D341Med (cell line): ENCODE data around the gene GLIS1.

Experiments
- DNase-seq: peaks from one replicate; pipeline ENCODE4 v3.0.0; 2012; ENCODE audit warnings: low spot score

The GLIS1 gene

DNA sequence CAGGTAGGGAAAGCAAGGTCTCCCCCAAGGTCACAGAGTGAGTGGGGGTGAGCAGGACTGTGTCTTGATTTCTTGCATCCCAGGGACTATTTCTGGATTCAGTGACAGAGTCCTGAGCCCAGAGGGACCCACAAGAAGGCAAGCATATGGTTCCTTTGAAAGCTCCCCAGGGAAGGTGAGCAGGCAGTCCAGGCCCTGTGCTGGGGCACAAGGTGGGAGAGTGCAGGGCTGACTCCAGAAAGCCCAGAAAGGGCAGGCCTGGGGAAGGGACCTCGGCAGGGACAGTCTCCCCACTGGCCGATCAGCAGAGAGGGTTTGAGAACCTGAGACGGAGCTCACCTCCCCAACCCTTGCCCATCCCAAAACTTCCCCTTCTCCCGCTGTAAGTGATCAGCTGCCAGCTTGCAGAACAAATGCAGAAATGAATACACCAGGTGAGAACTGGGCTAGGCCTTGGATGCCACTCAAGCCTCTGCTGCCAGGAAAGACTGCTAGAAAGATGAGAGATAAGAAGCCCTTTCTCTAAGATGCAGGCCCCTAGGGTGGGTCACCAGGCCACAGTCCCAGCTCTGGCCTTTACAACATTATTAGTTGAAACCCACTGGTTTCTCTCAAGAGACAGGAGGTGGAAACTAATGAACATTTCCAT is 121.0 kb downstream of the GLIS1 start:
- DNase-seq: peak; percentile 6

DNA sequence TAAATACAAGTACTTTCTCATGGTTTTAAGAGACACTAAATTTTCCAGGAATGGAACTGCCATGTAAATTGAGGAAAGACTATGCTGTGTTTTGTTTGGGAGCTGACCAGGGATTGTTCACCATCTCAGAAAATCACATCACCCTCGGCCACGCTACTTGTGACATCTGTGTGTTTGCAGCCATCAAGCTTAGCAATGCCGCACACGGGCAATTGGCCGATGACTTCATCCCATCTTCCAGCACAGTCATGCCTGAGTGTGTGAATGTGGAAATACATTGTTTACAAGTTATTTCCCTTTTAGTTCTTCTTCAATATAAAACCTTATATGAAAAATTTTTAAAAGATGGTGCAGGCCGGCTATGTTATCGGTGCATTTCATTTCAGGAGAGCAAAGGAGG is 121.6 kb downstream of the GLIS1 start:
- no peak for DNase-seq

DNA sequence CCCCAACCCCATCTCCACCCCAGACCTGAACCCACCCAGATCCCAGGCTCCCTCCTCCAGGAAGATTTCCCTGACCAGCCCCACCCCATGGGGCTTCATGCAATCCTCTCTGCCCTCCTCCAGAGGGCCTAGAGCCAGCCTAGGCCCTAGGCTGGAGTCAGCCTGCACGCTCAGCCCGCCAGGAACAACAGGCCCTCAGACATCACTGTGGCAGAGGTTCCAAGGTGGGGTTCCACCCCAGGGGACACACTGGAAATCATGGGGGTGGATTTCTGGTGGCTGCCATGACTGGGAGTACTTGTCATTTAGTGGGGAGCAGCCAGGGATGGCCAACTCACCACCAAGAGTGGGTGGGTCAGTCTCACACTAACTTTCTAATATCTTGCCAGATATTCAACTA is 122.0 kb downstream of the GLIS1 start:
- DNase-seq: peak; percentile 19

DNA sequence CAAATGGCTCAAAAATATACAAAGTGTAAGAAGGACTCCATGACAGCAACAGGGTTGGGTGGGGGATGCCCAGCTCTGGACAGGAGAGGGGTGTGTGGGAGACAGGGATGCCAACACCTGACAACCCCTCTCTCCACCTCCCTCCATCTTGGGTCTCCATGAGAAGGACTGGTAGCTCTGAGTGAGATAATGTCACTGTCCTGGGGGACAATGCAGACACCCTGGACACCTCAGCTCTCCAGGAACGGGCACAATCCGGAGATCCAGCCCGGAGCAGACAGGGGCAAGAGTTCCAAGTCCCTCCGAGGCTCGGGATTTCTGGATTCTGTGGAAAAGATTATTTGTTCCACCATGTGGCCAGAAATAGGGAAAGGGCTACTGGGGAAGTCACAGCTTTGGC is 122.5 kb downstream of the GLIS1 start:
- no peak for DNase-seq

DNA sequence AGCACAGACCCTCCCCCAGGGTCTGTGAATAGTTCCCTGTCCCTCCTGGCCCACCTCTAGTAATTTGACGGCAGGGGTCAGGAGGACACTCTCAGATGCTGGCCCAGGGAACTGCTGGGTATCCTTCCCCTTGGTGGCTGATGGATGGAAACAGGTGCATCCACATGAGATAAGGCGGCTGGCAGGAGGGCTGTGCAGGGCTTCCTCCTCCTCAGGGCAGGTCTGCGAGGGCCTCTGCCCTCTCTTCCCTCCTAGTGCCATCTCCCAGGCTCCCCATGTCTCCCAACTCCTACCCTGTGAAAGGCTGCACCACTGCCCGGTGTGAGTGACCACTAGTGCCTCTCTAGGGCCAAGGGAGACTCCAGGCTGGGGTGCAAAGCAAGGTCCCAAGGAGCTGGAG is 123.9 kb downstream of the GLIS1 start:
- peak; percentile 5 for DNase-seq

DNA sequence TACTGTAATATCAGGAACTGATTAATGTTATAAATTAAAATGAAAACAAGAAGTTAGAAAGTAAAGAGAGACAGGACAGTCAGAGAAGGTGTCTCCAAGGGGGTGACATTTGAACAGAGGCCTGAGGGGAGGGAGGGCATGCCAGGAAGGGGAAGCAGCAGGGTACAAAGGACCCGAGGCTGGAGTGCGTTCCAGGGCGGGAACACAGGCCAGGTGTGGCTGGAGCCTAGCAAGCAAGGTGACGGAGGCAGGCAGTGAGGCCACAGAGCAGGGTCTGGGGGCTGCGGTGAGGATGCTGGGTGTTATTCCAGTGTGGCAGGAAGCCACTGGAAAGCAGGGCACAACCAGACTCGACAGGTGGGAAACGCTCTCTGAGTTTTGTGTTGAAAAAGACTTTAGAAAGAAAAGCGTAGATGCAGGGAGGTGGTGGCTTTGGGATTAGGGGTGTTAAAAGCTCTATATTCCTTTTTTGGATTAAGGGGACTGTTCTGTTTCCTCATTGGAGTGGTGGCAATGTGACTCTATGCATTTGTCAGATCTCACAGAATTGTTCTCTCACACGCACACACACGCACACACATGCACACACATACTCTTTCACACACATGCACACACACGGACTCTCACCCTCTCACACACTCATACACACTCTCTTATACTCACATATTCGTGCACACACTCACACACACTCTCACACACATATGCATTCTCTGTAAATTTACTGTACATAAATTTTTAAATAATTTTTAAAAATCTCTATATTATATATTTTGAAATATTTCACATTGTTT is 124.5 kb downstream of the GLIS1 start:
- DNase-seq: peak; percentile 10

DNA sequence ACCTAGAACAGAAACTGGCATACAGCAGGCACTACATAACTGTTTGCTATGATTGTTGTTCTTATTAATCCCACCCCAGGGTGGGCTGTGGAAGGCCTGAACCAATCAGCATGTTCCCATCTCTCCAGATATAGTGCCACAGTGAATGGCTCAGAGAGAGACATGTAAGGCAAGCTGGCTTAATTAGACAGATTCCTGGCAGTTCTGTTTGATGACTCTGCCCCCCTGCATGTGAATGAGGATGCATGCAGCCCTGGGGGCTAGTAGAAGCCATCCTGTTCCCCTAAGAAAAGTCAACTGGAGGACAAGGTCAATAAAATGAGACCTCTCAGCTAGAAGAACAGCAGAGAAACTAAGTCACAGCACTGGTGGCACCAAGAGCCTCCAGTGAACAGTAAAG is 130.3 kb downstream of the GLIS1 start:
- DNase-seq: no peak

DNA sequence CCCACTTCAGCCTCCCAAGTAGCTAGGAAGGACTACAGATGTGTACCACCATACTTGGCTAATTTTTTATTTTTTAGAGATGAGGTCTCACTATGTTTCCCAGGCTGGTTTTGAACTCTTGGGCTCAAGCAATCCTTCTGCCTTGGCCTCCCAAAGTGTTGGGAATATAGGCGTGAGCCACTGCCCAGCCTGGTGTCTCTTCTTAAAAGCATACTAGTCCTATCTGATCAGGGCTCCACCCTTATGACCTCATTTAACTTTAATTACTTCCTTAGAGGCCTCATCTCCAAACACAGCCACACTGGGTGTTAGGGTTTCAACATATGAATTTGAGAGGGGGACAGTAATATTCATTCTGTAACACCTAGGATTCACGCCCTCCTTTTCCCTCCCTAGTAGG is 130.9 kb downstream of the GLIS1 start:
- no peak for DNase-seq

DNA sequence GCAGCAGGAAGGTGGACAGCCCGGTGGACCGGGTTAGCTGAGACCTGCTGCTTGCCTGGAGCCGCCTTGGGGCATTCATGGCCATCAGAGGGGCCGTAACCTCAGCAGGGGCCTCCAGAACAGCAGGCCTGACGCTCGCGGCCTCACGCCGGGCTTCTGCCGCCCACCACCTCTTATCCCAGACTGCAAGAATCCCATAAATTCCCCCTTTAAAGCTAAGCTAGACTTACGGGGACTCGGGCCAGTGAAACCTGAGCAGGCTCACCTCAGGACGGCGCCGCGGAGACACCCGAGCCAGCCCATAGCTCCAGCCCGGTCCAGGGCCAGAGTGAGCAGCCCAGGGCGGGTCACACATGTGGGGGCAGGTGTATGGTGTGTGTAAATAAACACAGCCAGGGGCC is 132.3 kb downstream of the GLIS1 start:
- DNase-seq: no peak

DNA sequence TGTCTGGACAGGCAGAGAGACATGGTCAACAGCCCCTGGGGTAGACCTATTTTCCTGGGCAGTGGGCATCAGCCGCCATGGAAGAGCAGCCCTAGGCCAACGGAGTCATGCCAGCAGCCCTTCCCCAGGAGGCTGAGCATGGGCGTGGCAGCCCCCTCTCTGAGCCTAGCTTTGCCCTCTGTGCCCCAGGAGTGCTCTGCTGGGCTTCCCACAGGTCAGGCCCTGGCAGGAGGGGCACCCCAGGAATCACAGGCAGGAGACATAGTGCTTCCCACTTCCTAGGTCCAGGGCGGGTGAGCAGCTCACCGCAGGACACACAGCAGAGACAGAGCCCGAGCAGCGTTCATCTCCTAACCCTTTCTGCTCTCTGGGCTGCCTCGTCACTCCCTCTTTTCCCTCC is 132.8 kb downstream of the GLIS1 start:
- no peak for DNase-seq

DNA sequence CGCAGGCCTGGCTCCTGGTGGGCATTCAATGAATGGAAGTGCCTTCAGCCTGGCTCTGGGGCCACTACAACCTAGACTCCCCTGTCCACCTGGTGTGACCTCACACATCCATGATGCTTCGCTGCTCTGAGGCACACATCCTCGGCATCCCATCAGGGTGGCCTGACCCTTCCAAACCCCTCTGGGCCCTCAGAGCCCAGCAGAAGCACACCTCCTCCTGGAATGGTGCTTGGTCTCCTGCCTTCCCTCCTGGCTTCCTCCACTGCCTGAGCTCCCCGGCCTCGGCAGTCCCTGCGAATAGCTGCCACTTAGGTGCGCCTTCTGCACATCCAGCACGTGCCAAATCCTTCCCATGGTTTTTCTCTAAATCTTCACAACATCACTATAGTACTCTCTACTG is 133.8 kb downstream of the GLIS1 start:
- no peak for DNase-seq

DNA sequence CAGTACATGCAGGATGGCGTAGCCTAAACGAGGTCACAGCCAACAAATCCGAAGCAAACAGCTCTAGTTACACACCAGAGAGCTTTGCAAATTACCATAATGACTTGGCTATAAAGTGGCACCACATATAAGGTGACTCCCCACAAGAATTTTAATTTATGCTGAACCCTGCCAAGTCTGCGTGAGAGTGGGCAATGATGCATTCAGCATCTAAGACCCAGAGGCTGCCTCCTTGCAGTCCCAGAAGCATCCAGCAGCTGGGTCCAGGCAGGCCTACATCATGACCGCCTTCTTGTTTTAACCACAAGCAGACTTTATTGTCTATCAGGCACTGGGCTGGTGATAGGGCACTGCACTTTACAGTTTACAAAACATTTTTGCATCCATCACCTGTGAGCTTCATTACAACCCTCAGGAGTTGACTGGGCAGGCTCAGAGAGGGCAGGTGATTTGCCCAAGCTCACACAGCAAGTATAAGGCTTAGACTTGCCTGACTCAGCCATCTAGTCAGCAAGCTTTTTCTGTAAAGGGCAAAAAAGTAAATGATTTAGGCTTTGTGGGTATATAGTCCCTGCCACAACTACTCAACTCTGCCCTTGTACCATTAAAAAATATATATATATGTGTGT is 134.6 kb downstream of the GLIS1 start:
- no peak for DNase-seq

DNA sequence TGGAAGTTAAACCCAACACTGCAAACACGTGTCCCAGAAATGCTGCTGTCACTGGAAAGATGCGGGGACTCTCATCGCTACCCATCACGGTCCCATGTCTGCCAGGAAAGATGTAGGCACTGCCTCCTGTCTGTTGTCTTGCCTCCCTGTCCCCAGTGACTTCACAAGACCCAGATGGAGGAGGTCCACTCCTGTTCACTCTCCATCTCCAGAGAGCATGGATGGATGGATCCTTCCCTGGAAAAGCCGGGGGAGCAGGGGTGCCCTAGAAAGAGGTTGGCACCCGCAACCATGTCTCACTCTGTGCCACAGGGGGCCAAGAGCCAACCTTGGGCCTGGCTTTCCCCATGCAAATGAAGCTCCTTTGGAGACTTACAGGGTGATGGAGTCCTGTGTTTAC is 135.5 kb downstream of the GLIS1 start:
- no peak for DNase-seq

DNA sequence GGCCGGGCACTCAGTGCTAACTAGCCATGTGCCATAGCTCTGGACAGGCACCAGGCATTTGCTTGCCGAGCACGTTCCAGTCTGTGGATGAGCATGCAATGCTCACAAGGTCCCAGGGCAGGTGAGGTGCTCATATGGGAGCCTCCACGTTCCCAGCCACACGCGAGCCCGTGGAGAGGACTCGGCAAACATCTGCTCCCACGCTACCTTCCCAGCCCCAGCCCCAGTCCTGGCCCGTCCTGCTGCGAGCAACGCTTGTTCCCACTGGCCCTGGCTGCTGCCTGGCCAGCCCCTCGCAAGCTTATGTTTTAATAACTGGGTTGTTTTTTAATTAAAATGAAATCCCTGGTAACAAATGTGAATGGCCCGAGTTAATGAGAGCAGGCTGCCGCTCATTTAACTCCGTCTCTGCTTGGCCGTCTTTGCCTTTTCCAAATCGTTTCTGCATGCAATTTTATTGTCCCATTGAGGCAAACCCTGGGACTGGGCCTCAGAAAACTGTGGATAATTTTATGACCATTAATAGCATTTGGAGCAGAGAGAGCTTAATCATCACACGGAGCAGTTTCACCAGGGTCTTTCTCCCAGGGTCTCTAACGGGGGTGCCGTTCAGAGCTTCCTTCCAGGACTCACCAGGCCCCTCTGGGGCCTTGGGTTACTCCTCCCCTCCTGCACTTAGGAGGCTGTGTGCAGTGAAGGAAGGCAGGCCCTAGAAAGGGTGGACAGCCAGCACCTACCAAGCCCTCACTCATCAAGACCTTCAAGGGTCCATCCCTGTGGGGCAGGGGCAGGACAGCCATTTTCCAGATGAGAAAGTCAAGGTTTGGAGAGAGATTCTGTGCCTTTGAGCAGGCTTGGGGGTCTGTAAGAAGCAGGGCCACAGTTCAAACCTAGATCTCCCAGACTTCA is 136.8 kb downstream of the GLIS1 start:
- no peak for DNase-seq

DNA sequence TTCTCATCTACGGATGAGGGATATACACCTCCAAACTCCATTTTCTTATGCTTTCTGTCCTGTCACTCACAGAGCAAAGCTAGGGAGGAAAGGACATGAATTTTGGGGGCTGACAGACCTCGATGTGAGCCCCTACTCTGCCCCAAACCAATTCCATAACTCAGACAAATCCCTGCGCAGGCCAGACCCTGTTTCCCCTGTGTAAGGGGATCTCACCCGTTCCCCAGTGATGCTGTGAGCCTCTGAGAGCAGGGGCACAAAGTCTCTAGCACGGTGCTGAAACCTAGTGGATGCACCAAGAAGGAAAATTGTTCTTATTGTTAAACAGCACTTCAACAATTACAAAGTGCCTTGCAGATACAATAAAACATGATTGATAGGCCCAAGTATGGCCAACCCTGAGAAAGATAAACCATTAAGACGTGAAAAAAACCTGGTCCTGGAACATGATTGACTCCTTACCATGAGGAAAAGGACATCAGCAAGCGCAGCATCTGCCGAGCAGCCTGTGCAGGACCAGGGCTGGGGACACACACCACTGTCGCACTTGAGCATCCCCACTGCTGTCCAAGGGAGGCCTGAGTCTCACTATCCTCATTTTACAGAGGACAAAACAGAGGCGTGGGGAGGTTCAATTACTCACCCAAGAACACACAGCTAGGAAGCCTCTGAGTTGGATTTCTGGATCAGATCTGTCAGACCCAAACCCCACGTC is 137.8 kb downstream of the GLIS1 start:
- DNase-seq: no peak

DNA sequence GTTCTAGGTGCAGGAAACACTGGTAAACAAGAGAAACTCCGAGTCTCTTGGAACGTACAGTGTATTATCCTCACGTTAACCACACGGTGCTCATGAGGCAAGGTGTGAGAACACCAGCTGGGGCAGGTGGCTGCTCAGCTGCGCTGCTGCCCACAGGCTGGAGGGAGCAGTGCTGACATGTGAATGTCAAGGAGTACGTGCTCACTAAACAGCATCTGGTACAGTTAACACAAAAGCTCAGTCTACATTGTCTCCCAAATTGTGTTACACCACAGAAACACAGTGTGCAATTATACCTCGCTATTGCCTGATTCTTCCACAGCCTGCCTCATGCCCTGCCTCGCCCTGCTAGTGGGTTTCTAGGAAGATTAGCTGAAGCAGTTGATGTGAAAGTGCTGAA is 138.4 kb downstream of the GLIS1 start:
- no peak for DNase-seq

DNA sequence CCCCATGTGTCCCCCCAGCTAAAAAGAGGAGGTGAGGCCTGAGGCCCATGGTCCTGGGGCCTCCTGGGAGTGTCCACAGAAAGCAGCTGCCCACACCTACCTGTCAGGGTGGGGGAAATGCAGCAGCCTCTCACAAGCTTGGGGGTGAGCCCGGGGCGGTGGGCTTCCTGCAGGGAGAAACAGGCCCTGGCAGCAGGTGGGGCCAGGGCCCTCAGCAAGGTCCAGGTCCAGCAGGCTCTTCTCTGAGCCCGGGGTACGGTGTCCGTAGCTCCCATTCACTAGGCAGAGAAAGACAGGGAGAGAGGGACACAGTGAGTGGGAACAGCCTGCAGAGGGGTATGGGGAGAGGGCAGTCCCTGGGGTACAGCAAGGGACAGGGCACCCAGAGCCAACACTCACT is 139.0 kb downstream of the GLIS1 start:
- no peak for DNase-seq

DNA sequence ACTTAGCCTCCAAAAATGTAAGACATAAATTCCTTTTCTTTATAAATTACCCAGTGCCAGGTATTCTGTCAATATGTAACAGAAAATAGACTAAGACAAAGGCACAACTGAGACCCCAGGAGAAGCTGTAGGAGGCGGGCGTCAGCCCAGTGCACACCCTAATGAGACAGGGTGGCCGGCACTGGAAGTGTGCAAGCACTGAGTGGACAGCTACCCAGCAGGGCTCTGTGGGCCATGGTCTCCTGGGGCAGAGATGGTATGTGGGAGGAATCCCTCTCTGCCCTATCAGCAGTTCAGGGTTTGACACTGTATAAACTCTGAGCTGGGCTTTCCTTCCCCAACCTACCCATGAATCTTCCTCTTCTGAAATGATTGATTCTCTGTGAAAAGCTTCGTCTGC is 139.5 kb downstream of the GLIS1 start:
- no peak for DNase-seq

DNA sequence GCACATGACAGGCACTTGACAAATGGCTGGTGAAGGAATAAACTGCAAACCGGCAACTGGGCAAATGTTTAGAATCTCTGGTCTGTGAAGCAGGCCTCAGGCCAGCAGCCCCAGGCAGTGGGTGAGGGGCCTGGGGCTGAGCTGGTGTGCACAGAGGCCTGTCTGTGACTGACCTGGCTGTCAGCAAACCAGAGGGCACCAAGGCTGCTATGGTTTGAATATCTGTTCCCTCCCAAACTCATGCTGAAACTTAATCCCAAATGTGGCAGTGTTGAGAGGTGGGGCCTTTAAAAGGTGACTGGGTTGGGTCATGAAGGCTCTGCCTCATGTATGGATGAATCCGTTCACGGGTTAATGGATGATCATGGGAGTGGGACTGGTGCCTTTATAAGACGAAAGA is 140.0 kb downstream of the GLIS1 start:
- DNase-seq: no peak

DNA sequence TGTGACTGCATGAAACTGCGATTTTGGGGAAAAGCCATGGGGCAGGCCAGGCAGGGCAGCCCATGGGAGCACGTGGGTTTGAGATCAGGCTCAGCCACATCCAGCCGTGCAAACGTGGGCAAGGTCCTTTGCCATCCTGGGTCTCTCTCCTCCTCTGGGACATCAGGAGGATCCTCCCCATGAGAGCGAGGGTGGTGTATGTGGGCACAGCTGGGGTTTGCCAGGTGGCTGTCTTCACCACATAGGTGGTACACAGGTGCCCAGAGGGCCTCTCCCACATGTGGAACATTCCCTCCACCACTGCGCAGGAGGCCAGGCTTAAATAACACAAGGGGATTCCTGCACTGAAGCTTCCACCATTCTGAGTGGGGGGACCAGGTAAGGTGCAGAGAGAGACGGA is 143.1 kb downstream of the GLIS1 start:
- DNase-seq: no peak

DNA sequence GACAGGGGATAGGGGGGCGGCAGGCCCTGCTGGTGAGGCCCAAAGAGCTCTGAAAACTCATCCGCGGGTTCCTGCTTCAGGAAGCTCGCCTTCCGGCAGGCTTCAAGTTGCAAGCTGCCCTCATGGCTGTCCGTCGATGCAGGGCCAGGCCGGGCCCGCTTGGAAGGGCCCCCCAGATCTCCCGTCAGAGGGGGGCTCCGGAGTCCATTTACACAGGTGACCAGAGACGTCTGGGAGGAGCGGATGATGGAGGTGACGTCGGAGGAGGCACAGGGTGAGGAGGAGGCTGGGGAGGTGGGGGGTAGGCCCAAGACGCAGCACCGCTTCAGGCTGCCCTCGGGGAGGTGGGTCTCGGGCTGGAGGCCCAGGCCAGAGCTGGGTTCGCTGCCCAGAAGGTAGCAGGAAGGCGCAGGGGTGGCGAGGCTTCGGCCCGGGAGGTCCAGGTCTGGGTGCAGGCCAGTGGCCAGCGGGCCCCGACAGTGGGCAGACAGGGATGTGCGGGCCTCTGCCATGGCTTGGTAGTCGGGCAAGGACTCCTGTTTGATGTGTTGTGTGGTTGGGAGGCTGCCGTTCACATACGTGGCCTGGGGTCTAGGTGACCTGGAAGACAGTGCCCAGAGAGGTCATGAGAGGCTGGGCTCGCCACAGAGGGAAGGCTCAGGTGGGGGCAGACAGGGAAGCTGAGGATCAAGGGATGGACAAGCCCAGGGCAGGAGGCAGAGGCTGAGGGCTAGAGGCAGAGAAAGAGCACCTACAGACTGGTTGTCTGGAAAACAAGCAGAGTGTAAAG is 144.4 kb downstream of the GLIS1 start:
- DNase-seq: no peak
